ENCODE measurements around the gene HCN2.
"Not testable (repeated sequence)": the region's sequence is repeated elsewhere in the genome, so short reads cannot be mapped to it uniquely, and the experiment has no call there.

Gene HCN2

DNA sequence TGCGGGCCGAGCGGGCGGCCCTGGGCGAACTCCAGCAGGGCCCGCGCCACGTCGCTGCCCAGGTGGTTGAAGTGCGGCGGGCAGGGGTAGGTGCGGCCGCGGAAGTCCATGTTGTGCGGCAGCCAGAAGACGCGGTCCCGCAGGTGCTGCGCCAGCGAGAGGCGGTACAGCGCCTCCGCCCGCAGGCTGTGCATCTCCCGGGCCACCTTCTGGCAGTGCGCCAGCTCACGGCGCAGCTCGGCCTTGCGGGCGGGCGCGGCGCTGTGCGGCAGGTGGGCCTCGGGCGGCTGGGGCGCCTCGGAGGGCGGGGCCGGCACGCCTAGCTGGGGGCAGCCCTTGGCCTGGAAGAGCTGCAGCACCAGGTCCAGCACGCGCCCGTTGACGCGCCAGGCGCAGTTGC lies 31.5 kb downstream of the HCN2 start:
- DNase-seq (ENCODE audit: low spot score), result not testable (repeated sequence)

- no peak for DNase-seq (ENCODE audit: low spot score)
Observed at GRCh38 chr19:621819-622218, 32.1 kb downstream of the HCN2 start.

- DNase-seq (ENCODE audit: low spot score), result no peak
Observed at GRCh38 chr19:622666-623065, 33.0 kb downstream of the HCN2 start.

DNA sequence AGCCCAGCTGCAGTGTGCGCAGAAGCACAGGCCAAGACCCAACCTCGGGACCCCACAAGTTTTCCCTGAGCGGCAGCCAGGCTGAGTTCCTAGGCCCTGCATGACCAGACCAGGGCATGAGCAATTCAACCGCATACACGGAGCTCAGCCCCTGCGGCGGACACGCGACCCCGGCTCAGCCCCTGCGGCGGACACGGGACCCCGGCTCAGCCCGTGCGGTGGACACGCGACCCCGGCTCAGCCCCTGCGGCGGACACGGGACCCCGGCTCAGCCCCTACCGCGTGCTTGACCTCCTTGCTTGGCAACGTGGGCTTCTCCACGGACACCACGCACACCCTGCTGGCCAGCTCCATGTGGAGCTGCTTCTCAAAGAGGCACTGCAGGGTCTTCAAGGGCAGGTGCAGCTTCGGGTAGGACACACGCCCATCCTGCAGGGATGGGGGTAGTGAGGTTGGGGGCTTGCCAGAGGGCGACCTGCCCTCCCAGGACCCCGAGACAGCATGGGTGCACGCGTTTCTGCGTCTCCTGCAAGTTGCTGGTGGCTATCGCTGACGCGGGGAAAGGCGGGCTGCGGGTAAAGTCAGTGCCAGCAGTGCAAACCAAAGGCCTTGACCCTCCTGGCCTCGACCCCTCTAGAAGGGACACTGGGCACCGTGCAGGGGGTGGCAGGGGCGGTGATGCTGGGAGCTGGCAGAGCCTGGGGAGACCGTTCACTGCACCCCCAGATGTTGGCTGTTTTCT lies 33.7 kb downstream of the HCN2 start:
- no peak for DNase-seq (ENCODE audit: low spot score)

DNA sequence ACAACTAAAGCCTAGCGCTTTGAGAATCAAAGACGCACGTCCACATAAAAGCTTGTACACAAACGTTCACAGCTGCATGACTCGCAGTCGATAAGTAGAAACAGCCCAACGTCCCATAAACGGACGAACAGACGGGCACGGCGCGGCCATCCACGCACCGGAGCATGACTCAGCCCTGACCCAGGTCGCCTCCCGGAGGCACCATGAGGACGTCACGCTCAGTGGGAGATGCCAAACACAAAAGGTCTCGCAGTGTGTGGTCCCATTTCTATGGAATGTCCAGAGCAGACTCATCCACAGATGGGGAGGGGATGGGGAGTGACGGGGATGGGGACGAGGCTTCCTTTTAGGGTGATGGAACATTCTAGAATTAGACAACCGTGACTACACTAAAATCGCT lies 34.3 kb downstream of the HCN2 start:
- no peak for DNase-seq (ENCODE audit: low spot score)

- no peak for DNase-seq (ENCODE audit: low spot score)
Observed at GRCh38 chr19:624433-625109, 34.9 kb downstream of the HCN2 start.

DNA sequence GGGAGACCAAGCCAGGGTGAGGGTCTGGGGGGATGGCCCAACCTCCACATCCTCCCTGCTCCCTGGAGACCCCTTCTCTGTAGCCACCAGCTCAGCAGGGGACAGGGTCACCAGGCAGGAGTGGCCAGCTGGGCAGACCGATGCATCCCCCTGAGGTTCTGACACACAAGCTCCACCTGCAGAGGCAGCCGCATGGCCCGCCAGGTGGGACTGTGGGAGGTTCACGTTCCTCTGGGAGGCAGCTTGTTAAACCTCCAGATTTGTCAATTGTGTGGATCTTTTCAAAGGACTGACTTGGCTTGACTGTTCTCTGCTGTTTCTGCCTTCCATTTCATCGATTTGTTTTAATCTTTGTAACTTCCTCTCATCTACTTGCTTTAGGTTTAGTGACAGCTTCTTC lies 35.6 kb downstream of the HCN2 start:
- DNase-seq (ENCODE audit: low spot score), result no peak

- DNase-seq (ENCODE audit: low spot score), result not testable (repeated sequence)
Observed at GRCh38 chr19:626566-626965, 36.9 kb downstream of the HCN2 start.

- DNase-seq (ENCODE audit: low spot score), result peak; percentile 18
Observed at GRCh38 chr19:628168-628567, 38.5 kb downstream of the HCN2 start.

- DNase-seq (ENCODE audit: low spot score), result not testable (repeated sequence)
Observed at GRCh38 chr19:629515-629914, 39.8 kb downstream of the HCN2 start.

- DNase-seq (ENCODE audit: low spot score), result no peak
Observed at GRCh38 chr19:629961-630714, 40.5 kb downstream of the HCN2 start.

- peak; percentile 28 for DNase-seq (ENCODE audit: low spot score)
Observed at GRCh38 chr19:632579-633067, 42.9 kb downstream of the HCN2 start.

GRCh38 chr19:633068-633785 lies 43.5 kb downstream of the HCN2 start, which contains the start of gene POLRMT:
Gene POLRMT, minus strand, starts transcription at chr19:633537. Its CDS starts 25 bp downstream, at chr19:633512.
- DNase-seq (ENCODE audit: low spot score), result peak; percentile 99

DNA sequence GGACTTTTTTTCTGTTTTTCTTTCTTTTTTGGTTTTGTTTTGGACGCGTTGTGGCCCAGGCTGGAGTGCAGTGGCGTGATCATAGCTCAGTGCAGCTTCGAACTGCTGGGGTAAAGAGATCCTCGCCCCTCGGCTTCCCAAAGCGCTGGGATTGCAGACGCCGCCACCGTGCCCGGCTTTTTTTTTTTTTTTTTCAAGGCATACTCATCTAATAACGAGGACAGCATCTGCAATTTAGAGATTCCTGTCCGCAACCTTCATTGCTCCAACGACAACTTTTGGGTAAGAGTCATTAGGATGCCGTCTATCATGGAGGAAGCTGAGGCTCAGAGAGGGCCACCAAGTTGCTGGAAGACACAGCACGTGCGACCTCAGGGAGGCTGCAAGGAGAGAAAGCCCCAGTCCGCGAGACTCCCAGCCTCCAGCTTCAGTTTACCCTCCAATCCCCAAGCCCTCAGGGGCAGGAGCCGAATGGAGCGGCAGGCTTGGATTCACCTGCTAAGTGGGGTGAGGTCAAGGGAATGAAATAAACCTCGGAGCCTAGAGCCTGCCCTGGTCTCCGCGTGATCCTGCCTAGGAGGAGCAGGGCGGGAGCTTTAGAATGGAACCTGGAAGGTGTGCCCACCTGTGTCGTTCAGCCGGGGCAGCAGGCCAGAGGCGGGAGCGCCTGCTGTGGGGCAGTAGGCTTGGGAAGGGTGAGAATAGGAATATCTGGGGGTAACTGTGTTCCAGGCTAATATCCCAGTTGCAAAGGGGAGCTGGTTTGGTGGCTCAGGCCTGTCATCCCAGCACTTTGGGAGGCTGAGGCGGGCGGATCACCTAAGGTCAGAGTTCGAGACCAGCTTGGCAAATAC lies 44.3 kb downstream of the HCN2 start:
- no peak for DNase-seq (ENCODE audit: low spot score)

- no peak for DNase-seq (ENCODE audit: low spot score)
Observed at GRCh38 chr19:634975-635652, 45.4 kb downstream of the HCN2 start.

GRCh38 chr19:638906-639252 lies 49.2 kb downstream of the HCN2 start:
- no peak for DNase-seq (ENCODE audit: low spot score)

DNA sequence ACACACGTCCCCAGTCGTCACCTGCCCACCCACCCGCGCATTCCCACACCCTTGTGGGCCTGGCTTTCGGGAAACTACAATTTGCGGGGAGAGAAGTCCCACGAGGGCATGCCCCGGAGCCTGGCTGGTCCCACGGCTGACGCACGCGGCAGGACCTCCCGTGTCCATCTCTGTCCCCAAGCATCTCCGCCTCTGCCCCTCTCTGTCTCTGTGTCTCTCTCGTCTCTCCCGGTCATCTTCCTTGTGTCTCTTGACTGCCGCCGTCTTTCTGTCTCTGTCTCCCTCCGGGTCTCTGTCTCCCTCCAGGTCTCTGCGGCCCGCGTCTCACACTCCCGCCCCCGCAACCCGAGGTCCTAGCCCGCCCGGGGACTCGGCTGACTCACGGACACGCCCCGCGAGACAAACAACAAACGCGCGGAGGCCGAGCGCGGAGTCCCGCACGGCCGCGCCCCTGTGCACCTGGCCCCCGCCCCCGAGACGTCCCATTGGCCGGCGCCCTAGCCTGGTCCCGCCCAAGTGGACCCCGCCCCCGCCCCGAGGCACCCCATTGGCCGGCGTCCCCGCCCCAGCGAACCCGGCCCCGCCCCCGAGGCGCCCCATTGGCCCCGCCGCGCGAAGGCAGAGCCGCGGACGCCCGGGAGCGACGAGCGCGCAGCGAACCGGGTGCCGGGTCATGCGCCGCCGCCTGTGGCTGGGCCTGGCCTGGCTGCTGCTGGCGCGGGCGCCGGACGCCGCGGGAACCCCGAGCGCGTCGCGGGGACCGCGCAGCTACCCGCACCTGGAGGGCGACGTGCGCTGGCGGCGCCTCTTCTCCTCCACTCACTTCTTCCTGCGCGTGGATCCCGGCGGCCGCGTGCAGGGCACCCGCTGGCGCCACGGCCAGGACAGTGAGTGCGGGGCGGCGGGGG lies 49.8 kb downstream of the HCN2 start, which contains the start of gene FGF22:
TSS of gene FGF22 (plus strand) at position 627 of the 908 bp plus-strand sequence. CDS start at position 674, 47 bp downstream.
- DNase-seq (ENCODE audit: low spot score), result peak; percentile 92

DNA sequence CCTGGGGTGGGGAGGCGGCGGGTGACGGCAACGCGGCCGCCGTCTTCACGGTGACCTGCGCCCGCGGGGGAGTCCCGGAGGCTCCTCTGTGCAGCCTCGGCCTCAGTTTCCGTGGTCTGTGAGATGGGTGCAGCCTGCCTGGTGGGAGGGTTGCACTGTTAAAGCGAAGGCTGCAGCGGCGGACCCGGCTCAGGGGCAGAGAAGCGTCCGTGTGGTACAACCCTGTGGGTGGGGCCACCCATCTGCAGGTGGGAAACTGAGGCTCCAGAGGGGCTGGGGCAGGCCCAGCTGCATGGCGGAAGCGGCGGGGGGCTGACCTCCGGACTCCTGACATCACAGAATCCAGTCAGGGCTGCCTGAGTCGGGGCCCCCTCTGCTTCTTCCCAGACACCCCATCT lies 50.5 kb downstream of the HCN2 start:
- DNase-seq (ENCODE audit: low spot score), result no peak

DNA sequence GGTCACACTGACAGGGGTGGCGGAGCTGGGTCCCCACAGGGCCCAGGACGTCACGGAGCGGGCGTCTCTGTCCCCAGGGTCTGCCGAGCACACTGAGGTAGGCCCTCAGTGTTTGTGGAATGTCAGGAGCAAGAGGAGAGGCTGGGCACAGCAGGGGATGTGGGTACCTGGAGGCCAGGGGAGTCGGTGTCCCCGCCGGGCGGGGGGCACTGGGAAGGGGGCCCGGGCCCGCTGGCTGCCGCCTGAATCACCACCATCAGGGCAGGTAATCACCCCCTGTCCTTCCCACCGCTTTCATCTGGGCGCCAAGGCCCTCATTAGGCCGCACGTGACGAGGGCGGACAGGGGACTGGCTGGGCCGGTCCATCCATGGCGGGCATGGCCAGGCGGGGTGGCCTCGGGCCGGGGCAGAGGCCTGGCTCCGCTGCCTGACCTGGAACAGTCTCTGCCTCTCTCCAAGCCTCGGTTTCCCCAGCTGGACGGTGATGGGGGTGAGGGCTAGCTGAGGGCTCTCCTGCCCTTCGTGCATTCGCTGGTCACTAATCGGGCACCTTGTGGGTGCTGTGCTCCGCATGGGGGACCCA lies 51.0 kb downstream of the HCN2 start:
- no peak for DNase-seq (ENCODE audit: low spot score)

Measured in hematopoietic multipotent progenitor cell treated with erythropoietin and hydrocortisone succinate and interleukin-3 and kit ligand, for 17 days (in vitro differentiated cells).